Mesodermal cell (in vitro differentiated cells): ENCODE measurements around the gene DRC3.
"Not testable (repeated sequence)": the region's sequence is repeated elsewhere in the genome, so short reads cannot be mapped to it uniquely, and the experiment has no call there.

Experiments
- H3K27ac ChIP-seq: 2 replicates; pipeline ENCODE4 v1.7.0; 2013; ENCODE audit warnings: mild to moderate bottlenecking, low read depth, low read length, moderate library complexity; ENCODE audit not compliant: severe bottlenecking
- H3K36me3 ChIP-seq: 2 replicates; pipeline ENCODE4 v1.7.1; 2013; ENCODE audit warnings: mild to moderate bottlenecking, low read length, moderate library complexity; ENCODE audit not compliant: control insufficient read depth, insufficient read depth
- H3K4me1 ChIP-seq: one replicate; pipeline ENCODE4 v1.7.1; 2013; ENCODE audit warnings: mild to moderate bottlenecking, low read length; ENCODE audit not compliant: insufficient read depth, control insufficient read depth, poor library complexity, severe bottlenecking
- H3K4me3 ChIP-seq: 2 replicates; pipeline ENCODE4 v1.7.0; 2013; ENCODE audit warnings: low read length, control low read depth, mild to moderate bottlenecking; ENCODE audit not compliant: insufficient read depth, poor library complexity, severe bottlenecking; ENCODE audit errors: extremely low read depth
- H3K9me3 ChIP-seq: 2 replicates; pipeline ENCODE4 v1.7.1; 2013; ENCODE audit warnings: mild to moderate bottlenecking, low read length, moderate library complexity; ENCODE audit not compliant: control insufficient read depth
- WGBS, 2 experiments: methylation state at CpG; one replicate each; pipeline ENCODE4 v1.1.5; 2013; ENCODE audit warnings: missing lambda C conversion rate in 2 of 2; ENCODE audit not compliant: insufficient coverage in 2 of 2; 5-methylcytosine and 5-hydroxymethylcytosine counted together

DRC3 gene

DNA sequence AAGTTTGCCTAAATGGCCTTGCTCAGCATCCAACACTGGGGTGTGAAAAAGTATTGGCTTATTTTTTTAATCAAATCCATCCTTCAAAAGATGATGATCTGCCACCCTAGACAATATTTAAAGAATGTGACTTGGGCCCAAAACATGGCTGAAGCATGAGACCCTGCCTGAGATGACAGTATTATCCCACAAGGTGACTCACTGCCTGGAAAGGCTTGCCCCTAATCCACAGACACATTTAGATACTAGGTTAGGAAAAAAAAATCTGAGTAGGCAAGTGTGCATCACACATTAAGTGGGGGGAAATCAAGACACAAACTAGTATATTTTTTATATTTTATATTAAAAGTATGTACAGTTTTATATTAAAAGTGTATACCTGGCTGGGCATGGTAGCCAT lies 38.9 kb upstream of the DRC3 start:
- peaks cover 43% of the 10 kb centered on the region for H3K4me1 ChIP-seq

DNA sequence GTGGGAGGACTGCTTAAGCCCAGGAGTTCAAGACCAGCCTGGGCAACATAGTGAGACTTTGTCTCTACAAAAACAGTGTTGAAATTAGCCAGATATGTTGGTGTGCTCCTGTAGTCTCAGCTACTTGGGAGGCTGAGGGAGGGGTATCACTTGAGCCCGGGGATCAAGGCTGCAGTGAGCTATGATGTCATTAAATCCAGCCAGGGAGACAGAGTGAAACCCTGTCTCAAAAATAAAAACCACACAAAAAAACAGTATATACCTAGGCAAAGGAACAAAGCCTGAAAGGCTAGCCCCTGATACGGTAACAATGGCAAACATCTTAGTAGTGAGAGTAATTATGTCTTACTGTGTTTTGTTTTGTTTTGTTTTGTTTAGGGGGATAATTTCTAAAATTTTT lies 38.4 kb upstream of the DRC3 start:
- Histone ChIP-seq H3K27ac (no peak overlapping the region), H3K36me3 (no peaks in the 10 kb centered on the region), H3K4me3 (no peak overlapping the region), H3K9me3 (no peaks in the 10 kb centered on the region), H3K4me1 (peaks cover 39% of the 10 kb centered on the region)
- no CpG with 5 or more reads among the region's 2 CpGs for WGBS, 2 experiments

More for the DNA sequence above, 38.9 kb upstream of the DRC3 start:
- Histone ChIP-seq H3K4me3 (no peak overlapping the region), H3K9me3 (no peaks in the 10 kb centered on the region), H3K36me3 (no peaks in the 10 kb centered on the region), H3K27ac (no peak overlapping the region)

DNA sequence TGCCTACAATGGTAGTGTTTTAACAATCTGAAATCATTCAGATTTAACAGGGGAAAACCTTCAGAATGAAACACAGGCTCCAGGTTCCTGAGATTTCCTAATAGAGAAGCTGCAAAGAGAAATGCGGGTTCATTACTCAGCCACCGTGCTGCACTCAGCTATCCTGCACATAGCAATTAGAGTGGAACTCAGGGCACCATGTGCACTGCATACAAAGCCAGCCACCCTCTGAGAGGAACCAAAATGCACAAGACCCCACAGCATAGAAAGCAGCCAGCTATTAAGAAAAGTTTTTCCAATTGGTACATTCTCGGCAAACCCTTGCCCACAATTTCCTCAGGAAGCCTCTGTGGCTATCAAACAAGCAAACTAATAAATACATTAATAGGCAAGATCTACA lies 37.9 kb upstream of the DRC3 start:
- Histone ChIP-seq H3K9me3 (no peaks in the 10 kb centered on the region), H3K27ac (no peak overlapping the region), H3K36me3 (no peaks in the 10 kb centered on the region), H3K4me1 (peaks cover 37% of the 10 kb centered on the region), H3K4me3 (no peak overlapping the region)
- 93 to 98% methylated on average over 2 to 3 of the region's 3 CpGs for WGBS, 2 experiments

DNA sequence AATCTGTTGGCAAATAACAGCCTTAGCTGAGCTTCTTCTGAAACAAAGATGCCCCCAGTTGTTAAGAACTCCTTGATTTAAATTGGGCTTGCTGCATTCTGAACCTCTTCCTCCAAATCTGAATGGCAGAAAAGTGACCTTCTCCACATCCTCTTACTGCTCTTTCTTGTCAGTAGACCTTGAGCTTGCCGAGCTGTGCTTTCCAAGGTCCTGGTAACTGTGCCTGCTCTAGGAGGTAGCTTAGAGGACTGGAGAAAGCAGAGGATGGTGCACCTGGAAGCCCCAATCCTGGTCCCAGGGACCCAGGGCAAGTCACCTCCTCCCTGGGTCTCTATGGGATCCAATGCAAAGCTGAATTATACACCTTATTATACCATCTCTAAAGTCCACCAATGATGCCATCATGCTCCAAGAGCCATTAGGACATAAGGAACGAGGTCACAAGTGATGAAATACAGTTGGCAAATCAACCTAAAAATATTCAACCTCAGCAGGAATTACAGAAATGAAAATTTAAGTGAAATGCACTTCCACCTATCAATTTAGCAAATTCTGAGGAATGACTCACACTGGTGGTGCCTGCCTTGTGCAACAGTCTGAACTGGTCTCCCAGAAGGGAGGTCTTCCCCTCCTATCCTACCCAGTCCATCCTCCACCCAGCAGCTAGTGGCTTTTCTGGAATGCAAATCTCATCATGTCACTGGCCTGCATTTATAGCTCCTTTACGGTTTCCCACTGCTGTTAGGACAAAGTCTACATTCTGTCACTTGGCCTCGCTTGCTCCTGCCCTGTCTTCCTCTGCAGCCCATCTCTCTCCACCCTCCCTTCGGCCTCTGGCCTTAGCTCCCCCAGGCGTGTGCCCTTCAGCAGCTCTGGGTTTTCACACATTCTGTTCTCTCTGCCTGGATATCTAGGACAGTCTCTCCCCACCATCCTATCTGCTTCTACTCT lies 37.1 kb upstream of the DRC3 start:
- peaks cover 36% of the 10 kb centered on the region for H3K4me1 ChIP-seq

DNA sequence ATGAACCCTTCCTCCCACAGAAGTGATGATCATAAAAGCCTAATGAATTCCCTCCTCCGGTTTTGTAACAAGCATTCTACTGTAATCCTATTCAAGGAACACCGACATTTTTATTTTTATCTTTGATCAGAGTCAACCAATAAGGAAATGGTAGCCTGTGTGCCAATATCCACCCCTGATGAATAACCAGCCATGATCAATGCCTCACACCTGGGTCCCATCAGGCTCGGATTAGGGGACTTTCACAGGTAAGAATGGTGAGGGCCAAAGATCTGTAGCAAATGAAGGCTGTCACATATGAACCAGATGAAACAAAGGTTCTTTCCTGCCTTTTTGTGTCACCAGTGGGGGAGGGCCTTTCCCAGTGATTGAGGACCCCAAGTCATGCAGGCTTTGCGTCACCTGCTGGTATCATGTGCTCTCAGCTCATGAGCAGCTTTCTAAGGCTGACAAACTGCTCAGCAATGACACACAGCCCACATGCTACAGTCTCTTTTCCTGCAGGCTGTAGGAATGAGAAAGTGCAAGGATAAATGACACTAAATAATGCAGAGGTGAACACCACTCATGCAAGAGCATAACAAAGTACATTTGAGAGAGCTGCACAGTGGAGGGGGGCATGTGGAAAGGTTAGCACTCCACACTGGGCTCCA lies 35.3 kb upstream of the DRC3 start:
- H3K4me1 ChIP-seq: peaks cover 54% of the 10 kb centered on the region

More for the DNA sequence above, 37.1 kb upstream of the DRC3 start:
- H3K9me3 ChIP-seq: no peaks in the 10 kb centered on the region
- H3K36me3 ChIP-seq: no peaks in the 10 kb centered on the region
- H3K4me3 ChIP-seq: no peak overlapping the region
- WGBS, 2 experiments: 61% methylated on average over 4 to 5 of the region's 6 CpGs
- H3K27ac ChIP-seq: peak overlapping the region; percentile 59

DNA sequence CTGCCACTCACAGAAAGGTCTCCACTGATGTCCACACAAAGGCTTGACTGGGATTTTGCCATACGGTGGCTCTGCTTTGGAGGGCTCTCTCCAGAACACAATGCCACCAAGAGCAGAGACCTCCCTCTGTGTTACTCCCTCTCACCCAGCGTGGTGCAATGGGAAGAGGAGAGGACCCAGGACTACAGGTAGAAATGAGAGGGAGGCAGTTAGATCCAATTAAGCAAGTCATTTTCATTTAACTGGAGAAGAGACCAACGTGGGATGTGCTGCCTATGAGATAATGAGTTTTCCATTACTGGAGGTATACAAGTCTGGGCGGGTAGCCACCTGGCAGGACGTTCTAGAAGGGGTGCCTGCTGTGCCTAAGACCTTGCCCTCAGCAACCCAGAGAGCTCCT lies 34.7 kb upstream of the DRC3 start:
- 92 to 93% methylated on average over 2 to 4 of the region's 5 CpGs for WGBS, 2 experiments
- H3K4me1 ChIP-seq: peaks cover 60% of the 10 kb centered on the region

More for the DNA sequence above, 35.3 kb upstream of the DRC3 start:
- no peaks in the 10 kb centered on the region for H3K9me3 ChIP-seq
- WGBS, 2 experiments: 89 to 100% methylated on average over 1 to 4 of the region's 4 CpGs
- no peaks in the 10 kb centered on the region for H3K36me3 ChIP-seq
- no peak overlapping the region for H3K4me3 ChIP-seq
- no peak overlapping the region for H3K27ac ChIP-seq

DNA sequence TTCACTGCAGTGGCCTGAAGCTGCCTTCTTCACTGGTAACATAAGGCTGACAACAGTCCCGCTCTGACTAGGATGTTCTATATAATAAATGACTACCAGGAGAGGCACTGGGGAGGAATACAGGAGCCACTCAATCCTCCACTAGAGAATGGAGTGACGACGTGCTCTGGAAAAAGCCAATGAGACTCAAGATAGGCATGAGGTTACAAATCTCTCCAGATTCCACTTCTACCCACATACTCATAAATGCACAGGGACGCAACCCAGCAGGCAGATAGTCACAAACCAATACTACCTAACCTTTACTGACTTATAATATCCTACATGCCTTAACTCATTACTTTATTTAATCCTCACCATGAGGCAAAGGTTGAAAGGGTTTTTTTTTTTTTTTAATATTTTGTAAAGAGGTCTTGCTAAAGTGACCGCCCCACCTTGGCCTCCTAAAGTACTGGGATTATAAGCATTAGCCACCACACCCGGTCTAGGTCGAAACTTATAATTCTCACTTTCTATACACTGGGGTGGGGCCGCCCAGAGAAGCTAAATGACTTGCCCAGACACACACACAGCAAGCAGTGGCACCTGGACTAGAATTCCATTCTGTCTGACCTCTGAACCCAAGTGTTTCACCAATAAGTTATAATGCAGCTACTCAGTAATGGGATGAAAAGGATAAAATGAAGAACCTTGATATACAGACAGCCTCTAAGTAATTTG lies 34.1 kb upstream of the DRC3 start:
- Histone ChIP-seq H3K4me1 (peaks cover 66% of the 10 kb centered on the region), H3K4me3 (no peak overlapping the region), H3K36me3 (no peaks in the 10 kb centered on the region), H3K27ac (no peak overlapping the region), H3K9me3 (no peaks in the 10 kb centered on the region)
- 96 to 100% methylated on average over 1 to 4 of the region's 8 CpGs for WGBS, 2 experiments

More for the DNA sequence above, 34.7 kb upstream of the DRC3 start:
- Histone ChIP-seq H3K36me3 (no peaks in the 10 kb centered on the region), H3K4me3 (no peak overlapping the region), H3K27ac (no peak overlapping the region), H3K9me3 (no peaks in the 10 kb centered on the region)

DNA sequence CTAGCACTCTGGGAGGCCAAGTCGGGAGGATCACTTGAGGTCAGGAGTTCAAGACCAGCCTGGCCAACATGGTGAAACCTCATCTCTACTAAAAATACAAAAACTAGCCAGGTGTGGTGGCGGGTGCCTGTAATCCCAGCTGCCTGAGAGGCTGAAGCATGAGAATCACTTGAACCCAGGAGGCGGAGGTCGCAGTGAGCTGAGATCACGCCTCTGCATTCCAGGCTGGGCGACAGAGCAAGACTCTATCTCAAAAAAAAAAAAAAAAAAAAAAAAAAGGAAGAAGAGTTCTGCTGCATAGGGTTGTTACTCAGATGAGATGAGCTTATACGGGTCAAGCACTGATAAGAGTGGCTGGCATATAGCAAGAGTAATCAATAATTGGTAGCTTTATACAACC lies 32.7 kb upstream of the DRC3 start:
- H3K9me3 ChIP-seq, H3K27ac ChIP-seq, H3K4me3 ChIP-seq, H3K36me3 ChIP-seq: not testable (repeated sequence)
- H3K4me1 ChIP-seq: peaks cover 62% of the 10 kb centered on the region
- 100% methylated on average over 1 to 2 of the region's 7 CpGs for WGBS, 2 experiments

DNA sequence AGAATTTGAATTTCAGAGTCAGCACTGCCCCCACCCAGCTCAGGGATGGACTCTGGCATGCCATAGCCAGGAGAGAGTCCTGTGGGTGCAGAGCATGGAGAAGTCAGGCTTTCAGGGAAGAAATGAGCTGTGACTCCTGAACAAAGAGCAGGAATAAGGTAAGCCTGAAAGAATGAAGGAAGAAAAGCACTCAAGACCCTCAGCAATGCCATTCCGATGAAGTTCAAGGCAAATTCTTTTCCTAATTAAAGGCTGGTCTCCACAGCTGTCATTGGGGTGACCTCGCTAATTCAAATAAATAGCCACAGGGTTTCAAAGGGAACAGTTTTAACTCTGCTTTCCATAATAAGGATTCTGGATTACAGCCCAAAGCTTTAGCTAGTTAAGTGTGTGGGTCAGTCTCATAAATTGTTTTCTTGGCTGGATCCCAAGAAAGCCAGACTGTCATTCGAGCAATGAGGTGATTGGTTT lies 32.2 kb upstream of the DRC3 start:
- H3K4me1 ChIP-seq: peaks cover 57% of the 10 kb centered on the region
- peak overlapping the region; percentile 7 for H3K27ac ChIP-seq
- whole genome bisulfite sequencing, 2 experiments: 76 to 86% methylated on average over 2 to 3 of the region's 3 CpGs

DNA sequence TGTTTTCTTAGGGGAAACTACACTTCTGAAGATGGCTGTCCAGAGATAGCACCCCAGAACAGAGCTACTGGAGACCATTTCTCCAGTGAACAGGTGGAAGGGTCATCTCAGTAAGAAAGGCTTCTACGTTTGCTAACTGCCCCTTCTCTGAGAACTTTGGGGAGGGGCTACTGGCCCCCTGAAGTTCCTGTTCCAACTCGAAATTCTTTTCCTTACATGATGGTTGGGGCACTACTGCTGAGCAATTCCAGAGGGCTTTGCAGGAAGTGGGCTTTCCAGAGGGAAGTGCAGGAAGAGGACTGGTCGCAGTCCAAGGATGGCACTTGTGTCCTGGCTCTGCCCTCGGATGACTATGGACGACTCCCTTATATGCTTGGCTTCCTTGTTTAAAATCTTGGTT lies 31.6 kb upstream of the DRC3 start:
- H3K27ac ChIP-seq: peak overlapping the region; percentile 7
- H3K4me1 ChIP-seq: peaks cover 51% of the 10 kb centered on the region

More for the DNA sequence above, 32.2 kb upstream of the DRC3 start:
- Histone ChIP-seq H3K9me3 (no peaks in the 10 kb centered on the region), H3K36me3 (no peaks in the 10 kb centered on the region), H3K4me3 (no peak overlapping the region)

More for the DNA sequence above, 31.6 kb upstream of the DRC3 start:
- 76 to 88% methylated on average over 5 of the region's 5 CpGs for WGBS, 2 experiments
- Histone ChIP-seq H3K9me3 (no peaks in the 10 kb centered on the region), H3K4me3 (no peak overlapping the region), H3K36me3 (no peaks in the 10 kb centered on the region)
